ENCODE results near the gene SFMBT2.

Gene SFMBT2

DNA sequence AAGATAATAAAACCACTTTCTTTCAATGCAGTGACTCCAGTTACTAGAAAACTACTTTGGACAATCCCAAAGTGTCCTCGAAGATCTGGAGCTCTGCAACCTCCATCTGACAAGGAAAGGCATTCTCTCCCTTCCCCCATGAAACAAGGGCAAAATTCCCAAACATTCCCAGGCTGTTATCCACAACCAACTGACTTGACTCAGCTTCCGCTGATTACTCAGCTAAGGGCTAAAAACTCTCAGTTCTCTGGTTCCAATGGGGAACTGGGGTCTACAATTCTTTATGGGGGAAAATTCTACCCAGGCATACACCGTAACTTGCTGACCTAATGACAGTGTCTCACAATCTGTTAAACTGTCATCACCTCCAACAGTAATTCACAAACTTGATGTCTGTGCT lies 48.4 kb downstream of the SFMBT2 start:
- no peak for DNase-seq

GRCh38 chr10:7361316-7361715 lies 49.5 kb downstream of the SFMBT2 start:
- no peak for DNase-seq

DNA sequence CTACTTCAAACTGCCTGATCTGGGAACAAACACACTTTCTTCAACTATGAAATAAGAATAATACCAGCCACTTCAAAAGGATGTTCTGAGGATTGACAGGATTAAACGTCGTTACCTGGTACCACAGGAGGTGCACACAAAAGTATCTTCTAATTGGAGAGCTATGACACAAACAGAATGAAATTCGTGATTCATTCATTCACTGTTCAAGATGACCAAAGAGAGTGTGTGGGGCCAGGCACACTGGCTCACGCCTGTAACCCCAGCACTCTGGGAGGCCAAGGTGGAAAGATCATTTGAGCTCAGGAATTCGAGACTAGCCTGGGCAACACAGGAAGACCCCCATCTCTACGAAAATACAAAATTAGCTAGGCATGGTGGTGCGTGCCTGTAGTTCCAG lies 50.9 kb downstream of the SFMBT2 start:
- no peak for DNase-seq

- no peak for DNase-seq
Measured at GRCh38 chr10:7359356-7359755, 51.5 kb downstream of the SFMBT2 start.

- no peak for DNase-seq
Measured at GRCh38 chr10:7357193-7357592, 53.6 kb downstream of the SFMBT2 start.

- no peak for DNase-seq
Measured at GRCh38 chr10:7354330-7355047, 56.3 kb downstream of the SFMBT2 start.

DNA sequence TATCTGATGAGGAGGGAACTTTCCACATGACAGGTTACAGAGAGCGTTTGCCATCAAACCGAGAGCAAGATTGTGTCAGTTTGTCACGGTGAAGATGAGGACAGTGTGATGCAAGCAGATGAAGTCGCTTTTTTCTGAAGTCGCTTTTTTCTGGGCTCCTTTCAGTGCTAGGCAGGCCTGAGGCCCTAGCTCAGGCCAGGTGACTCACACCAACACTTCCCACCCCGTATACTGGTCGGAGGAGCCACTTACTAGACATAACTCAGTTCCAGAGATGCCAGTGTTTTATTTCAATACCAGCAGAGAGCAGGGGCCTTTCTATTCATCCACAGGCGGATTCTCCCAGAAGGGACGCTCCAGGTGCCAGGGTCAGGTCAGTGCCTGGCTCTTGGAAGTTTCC lies 58.9 kb downstream of the SFMBT2 start:
- no peak for DNase-seq

- DNase-seq: no peak
Measured at GRCh38 chr10:7350541-7351195, 60.2 kb downstream of the SFMBT2 start.

- no peak for DNase-seq
Measured at GRCh38 chr10:7345717-7346116, 65.1 kb downstream of the SFMBT2 start.

GRCh38 chr10:7343040-7343439 lies 67.8 kb downstream of the SFMBT2 start:
- no peak for DNase-seq

- no peak for DNase-seq
Measured at GRCh38 chr10:7340179-7340874, 70.5 kb downstream of the SFMBT2 start.

DNA sequence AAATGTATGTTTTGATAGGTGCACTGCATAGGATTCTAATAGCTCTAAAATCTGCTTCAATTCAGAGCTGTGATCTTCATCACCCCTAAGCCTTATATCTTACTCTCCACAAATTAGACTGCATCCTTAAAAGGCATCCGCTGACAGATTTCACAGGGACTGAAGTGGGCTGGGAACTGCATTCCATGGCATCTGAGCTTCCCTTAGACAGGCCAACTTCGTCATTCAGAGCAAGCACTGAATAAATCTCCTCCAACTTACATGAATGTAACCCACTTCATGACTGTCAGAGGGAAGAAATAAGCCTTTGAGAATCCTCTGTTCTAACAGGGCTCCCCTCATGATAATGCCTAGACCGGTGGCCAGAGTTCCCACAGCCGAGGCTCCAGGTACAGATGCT lies 71.3 kb downstream of the SFMBT2 start:
- no peak for DNase-seq

- DNase-seq: no peak
Measured at GRCh38 chr10:7338469-7338868, 72.4 kb downstream of the SFMBT2 start.

DNA sequence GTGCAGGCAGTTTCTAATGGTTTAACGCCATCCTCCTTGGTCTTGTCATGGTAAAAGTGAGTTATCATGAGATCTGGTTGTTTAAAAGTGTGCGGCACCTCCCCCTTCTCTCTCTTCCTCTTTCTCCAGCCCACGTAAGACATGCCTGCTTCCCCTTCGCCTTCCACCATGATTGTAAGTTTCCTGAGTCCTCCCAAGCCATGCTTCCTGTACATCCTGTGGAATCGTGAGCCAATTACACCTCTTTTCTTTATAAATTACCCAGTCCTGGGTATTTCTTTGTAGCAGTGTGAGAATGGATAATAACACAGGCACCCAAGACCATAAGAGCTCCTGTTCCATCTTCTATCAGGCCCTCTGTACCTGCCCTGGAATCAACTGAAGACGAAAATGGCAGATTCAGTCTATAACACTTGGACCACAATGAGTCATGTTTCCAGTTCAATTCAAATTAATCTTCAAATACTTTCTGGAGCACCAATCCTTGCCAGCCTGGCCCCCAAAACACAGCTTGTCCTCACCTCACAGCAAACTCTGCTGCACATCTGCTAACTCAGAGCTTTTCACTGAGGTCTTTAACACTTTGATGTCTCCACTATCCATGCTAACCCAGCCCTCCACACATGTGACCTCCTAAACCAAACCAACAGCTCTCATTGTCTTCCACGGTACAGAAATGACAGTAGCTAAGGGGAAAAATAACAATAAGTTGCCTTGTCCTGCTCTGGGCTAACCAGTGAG lies 73.2 kb downstream of the SFMBT2 start:
- no peak for DNase-seq

- no peak for DNase-seq
Measured at GRCh38 chr10:7335977-7336376, 74.9 kb downstream of the SFMBT2 start.

- no peak for DNase-seq
Measured at GRCh38 chr10:7334642-7334964, 76.2 kb downstream of the SFMBT2 start.

DNA sequence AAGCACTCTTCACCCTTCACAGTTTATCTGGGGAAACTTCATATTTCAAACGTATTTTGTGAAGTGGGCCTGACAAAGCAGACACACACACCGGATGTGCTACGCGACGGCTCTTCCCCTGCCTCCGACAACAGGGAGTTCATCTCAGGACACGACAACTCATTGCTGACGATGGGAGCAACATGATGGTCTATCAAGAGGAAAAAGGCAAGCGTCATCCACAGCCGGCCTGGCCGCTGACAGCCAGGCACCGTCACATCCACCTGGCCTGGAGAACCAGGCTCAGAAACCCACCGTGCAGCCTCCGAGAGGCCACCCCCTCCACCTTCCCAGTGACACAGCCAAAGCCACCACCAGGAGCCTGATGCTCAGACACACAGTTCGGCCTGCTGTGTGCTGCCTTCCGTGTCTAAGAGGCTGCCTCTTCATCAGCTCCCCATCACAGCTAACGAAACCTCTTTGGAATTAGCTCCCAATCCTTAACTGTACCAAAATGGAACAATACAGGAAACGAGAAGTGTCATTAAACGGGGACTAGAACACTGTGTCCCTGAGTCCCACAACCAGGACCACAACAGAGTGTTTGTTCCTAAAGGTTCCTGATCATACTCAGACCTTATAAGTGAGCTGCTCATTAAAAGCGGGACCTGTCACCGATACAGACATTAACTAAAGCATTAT lies 76.7 kb downstream of the SFMBT2 start:
- no peak for DNase-seq

DNA sequence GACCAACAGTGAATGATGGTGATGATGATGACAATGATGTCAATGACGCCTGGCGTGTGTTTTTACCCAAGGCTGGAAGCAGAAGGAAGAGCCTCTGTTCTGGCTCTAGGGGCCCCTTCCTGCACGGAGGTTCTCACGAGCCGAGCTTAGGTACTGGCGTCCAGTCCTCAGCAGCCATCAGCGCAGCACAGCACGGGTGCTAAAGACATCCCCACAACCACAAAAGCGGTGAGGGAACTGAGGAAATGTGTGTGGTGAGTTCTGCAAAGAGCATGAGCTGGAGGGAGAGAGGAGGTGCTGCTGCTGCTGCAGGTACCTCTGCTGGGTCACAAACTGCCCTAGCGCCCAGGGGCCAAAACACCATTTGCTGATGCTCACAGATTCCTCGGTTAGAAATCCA lies 81.6 kb downstream of the SFMBT2 start:
- no peak for DNase-seq

GRCh38 chr10:7327885-7328284 lies 82.9 kb downstream of the SFMBT2 start:
- DNase-seq: no peak

DNA sequence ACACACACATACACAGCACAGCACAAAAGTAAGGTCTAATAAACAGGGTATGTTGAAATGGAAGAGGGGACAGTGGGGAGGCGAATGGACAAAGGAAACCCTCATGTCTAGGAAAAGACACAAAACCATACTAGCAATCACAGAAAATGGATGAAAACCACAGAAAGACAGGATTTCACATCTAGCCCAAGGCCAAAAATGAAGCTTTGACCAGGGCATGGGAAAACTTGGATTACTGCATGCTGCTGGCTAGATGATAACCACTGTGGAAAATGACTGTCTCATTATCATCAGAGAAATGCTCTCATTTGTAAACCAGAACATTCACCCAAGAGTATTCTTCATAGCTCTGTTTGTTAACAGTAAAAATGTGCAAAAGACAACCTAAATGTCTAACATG lies 88.2 kb downstream of the SFMBT2 start:
- DNase-seq: no peak

DNA sequence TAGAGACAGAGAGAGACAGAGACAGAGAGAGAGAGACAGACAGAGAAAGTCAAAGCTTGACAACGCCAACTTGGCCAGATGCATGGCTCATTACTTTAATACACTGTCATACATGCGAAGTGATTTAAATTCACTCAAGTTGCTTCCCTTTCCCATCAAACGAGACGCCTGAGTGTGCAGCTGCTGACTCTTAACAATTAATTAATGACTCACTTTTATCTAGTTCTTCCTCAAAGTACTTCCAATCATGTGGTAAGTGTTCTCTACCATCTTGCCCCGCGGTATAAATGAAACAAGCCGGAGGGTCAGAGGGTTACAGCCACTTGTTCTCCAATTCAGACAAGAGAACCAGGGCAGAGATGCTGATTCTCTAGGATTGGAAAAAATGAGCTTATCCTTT lies 90.8 kb downstream of the SFMBT2 start:
- DNase-seq: no peak

GRCh38 chr10:7319632-7320031 lies 91.2 kb downstream of the SFMBT2 start:
- DNase-seq: no peak

- DNase-seq: no peak
Measured at GRCh38 chr10:7318836-7319235, 92.0 kb downstream of the SFMBT2 start.

Measured in stimulated activated CD4-positive, alpha-beta T cell treated with anti-CD3 and anti-CD28 coated beads, Interleukin-4, amount 100 ng/mL, for 4 hours (primary cell).